ENCODE results near the gene XIAP. TPM values are rescaled to one million over a fixed set of nuclear protein-coding genes. Genes with fewer than 3 reads are reported as not detected.
"Not testable (repeated sequence)": the region's sequence is repeated elsewhere in the genome, so short reads cannot be mapped to it uniquely, and the experiment has no call there.

XIAP gene
- total RNA-seq, 1 donor from 2014 or later, result 62.0 TPM

GRCh38 chrX:123869488-123869887 is 9.6 kb downstream of the XIAP start:
- ATAC-seq (no peak), DNase-seq (ENCODE audit: low spot score) (no peak)
- intact Hi-C loops (cut with DNase I), result no loop called here

- no peak for ATAC-seq
- intact Hi-C loops (cut with DNase I), result no loop called here
- no peak for DNase-seq (ENCODE audit: low spot score)
Measured at GRCh38 chrX:123871309-123871708, 11.5 kb downstream of the XIAP start.

GRCh38 chrX:123873956-123874355 is 14.1 kb downstream of the XIAP start:
- no peak for DNase-seq (ENCODE audit: low spot score)
- ATAC-seq, result no peak
- intact Hi-C loops (cut with DNase I), result no loop called here

GRCh38 chrX:123876177-123876576 is 16.3 kb downstream of the XIAP start:
- intact Hi-C loops (cut with DNase I), result no loop called here
- DNase-seq (ENCODE audit: low spot score), result no peak
- ATAC-seq, result no peak

GRCh38 chrX:123876844-123877243 is 17.0 kb downstream of the XIAP start:
- ATAC-seq, result no peak
- no peak for DNase-seq (ENCODE audit: low spot score)
- intact Hi-C loops (cut with DNase I), result no loop called here

- no peak for ATAC-seq
Measured at GRCh38 chrX:123878252-123878721, 18.4 kb downstream of the XIAP start.

GRCh38 chrX:123881330-123881729 is 21.5 kb downstream of the XIAP start:
- ATAC-seq (no peak), DNase-seq (ENCODE audit: low spot score) (no peak)
- intact Hi-C loops (cut with DNase I), result no loop called here

More at GRCh38 chrX:123878252-123878721, 18.4 kb downstream of the XIAP start:
- intact Hi-C loops (cut with DNase I), result no loop called here
- no peak for DNase-seq (ENCODE audit: low spot score)

GRCh38 chrX:123882391-123882790 is 22.5 kb downstream of the XIAP start:
- ATAC-seq, result no peak
- DNase-seq (ENCODE audit: low spot score), result no peak
- intact Hi-C loops (cut with DNase I), result no loop called here

- intact Hi-C loops (cut with DNase I), result no loop called here
- no peak for DNase-seq (ENCODE audit: low spot score)
- no peak for ATAC-seq
Measured at GRCh38 chrX:123884809-123885408, 25.1 kb downstream of the XIAP start.

GRCh38 chrX:123899701-123900100 is 39.8 kb downstream of the XIAP start:
- no peak for ATAC-seq
- no peak for DNase-seq (ENCODE audit: low spot score)
- intact Hi-C loops (cut with DNase I), result no loop called here

GRCh38 chrX:123903261-123903660 is 43.4 kb downstream of the XIAP start:
- intact Hi-C loops (cut with DNase I); DNase-seq (ENCODE audit: low spot score); ATAC-seq: not testable (repeated sequence)

- ATAC-seq (no peak), DNase-seq (ENCODE audit: low spot score) (no peak)
- intact Hi-C loops (cut with DNase I), result no loop called here
Measured at GRCh38 chrX:123905332-123905731, 45.5 kb downstream of the XIAP start.

GRCh38 chrX:123906557-123907316 is 46.9 kb downstream of the XIAP start:
- ATAC-seq, result no peak
- no peak for DNase-seq (ENCODE audit: low spot score)
- intact Hi-C loops (cut with DNase I), result no loop called here

- intact Hi-C loops (cut with DNase I), result no loop called here
- DNase-seq (ENCODE audit: low spot score), result no peak
- ATAC-seq, result no peak
Measured at GRCh38 chrX:123909523-123909922, 49.7 kb downstream of the XIAP start.

- ATAC-seq (no peak), DNase-seq (ENCODE audit: low spot score) (no peak)
- intact Hi-C loops (cut with DNase I), result no loop called here
Measured at GRCh38 chrX:123917069-123917468, 57.2 kb downstream of the XIAP start.

GRCh38 chrX:123918106-123918721 is 58.4 kb downstream of the XIAP start:
- intact Hi-C loops (cut with DNase I), result no loop called here
- no peak for DNase-seq (ENCODE audit: low spot score)

GRCh38 chrX:123920105-123920785 is 60.4 kb downstream of the XIAP start:
- DNase-seq (ENCODE audit: low spot score) (no peak), ATAC-seq (no peak)
- intact Hi-C loops (cut with DNase I), result no loop called here

More at GRCh38 chrX:123918106-123918721, 58.4 kb downstream of the XIAP start:
- ATAC-seq, result no peak

GRCh38 chrX:123923211-123923610 is 63.4 kb downstream of the XIAP start:
- intact Hi-C loops (cut with DNase I), result no loop called here
- DNase-seq (ENCODE audit: low spot score) (no peak), ATAC-seq (no peak)

GRCh38 chrX:123924186-123924585 is 64.3 kb downstream of the XIAP start:
- DNase-seq (ENCODE audit: low spot score) (no peak), ATAC-seq (no peak)
- intact Hi-C loops (cut with DNase I), result no loop called here

- intact Hi-C loops (cut with DNase I), result no loop called here
- ATAC-seq, result no peak
- DNase-seq (ENCODE audit: low spot score), result no peak
Measured at GRCh38 chrX:123927845-123928244, 68.0 kb downstream of the XIAP start.
